ENCODE data around the gene UBA6.

DNA sequence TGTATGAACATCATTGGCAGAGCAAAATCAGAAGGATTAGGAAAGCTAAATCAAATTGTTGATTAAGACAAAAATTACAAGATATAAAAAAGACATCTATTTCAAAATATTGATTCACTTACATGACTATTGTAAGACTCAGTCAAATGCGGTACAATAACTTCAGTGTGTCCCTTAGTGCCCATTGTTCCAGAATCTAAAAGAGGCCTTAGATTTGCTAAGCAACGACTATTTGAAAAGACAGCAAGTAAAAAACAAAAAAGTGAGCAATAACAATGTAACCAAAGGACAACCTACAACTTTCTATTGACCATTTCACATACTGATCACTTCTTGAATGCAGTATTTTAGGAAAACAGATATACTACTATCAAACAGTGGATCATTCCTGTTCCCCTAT lies 65.6 kb downstream of the UBA6 start:
- TF ChIP-seq SUZ12 (IDR thresholded peaks at IDR 0.05; ENCODE audit: extremely low read depth, insufficient read depth, insufficient read length) (no peak), ZNF274 (IDR thresholded peaks at IDR 0.05; ENCODE audit: low read depth, low read length) (no peak)

All from NT2/D1 (cell line).